Suppressor macrophage (primary cell): Measurements from ENCODE around the gene PTPRT.

Source experiments
- DNase-seq, 4 experiments: peaks; one replicate each; pipeline ENCODE4 v3.0.0-alpha.2; 2020 to 2022

PTPRT gene

DNA sequence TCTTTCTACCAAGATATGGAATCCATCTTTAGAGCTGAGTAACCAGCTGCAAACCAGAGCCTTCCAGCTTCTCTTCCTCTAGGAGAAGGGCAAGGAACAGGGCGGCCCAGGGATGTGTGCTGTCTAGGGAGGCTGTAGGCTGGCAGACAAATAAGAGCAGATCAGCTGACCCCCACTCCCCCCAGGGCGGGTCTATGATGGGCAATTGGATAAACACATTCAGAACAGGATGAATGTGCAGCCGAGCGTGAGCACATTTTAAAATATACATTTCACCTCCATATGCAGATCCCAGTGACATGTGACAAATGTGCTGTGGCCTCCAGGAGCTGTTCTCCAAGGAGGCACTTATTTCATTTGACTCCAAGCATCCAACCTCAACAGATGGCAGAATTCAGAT is 580.1 kb downstream of the PTPRT start:
- DNase-seq = no peak

DNA sequence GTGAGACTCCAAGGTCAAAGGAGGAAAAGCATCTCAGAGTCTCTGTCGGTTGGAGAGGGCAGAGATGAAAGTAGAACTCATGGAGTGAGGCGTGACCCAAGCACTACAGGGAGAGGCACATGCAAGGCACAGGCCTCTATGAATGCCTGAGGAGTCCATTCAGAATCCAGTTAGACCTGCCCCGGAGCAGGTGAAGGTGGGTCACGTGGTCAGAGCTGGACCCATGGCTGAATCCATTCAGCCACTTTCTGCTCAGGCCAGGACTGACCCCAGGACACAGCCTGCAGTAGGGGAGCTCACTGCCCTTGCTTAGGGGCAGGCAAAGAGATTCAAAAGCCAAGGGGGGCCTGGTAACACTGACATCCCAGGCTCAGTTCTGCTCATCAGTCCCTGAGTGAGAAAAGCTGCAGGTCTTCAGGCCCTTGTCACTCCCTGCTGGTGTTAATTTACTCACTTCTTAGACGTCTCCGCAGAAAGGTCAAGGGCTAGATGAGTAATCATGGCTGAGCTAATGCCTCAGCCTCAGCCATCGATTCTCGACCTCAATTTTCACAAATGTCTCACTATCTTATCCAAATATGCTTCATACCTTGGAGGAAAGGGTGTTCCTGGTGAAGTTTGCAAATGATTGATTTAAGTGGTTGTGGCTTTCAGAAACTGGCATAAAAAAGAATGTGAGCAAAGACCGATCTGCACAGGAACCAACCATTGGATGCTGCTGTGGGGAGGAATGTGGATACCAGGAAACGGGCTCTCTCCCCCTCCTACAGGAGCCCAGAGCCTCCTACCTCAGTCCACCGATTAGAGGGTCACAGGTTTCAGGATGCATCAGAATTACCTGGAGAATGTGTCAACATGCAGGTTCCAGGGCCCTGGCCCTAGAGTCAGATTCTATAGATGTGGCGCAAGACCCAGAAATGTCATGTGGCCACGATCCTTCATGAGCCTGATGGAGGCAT is 584.4 kb downstream of the PTPRT start:
- DNase-seq = no peak

DNA sequence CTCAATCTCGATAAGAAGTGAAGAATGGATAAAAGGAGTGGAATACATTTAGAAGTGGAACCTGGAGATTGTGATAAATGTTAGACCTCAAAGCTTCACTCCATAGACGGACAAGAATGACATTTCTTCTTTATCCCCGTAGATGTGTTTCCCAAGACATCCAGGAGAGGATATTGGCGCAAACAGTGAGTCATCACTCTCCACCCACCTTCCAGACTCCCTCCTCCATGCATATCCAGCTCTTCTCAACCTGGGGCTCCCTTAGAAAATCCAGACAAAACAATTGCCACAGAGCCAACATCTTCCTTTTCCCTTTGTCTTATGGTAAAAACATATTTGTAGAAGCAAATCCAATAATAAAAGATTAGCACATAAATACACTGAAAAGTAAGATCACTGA is 586.1 kb downstream of the PTPRT start:
- DNase-seq = peak in 1 of 4 experiments; percentile 9

DNA sequence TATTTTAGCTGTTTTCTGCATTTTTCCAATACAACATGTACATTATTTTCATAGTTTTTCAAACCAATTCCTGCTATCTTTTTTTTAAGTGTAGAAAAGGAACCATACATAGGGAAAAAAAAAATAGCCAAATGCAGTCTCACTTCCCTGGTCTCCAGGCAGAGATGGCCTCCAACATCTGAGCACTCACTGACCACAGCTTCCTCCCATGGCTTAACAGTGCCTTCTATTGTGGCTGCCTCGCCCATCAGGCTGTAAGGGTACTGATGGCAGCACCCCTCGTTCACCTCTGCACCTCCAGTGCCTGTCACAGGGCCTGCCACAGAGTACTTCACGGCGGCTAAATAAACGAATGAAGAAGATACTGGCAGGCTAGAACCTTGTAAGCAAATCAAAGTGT is 591.1 kb downstream of the PTPRT start:
- peak in 2 of 4 experiments; percentile 42 to 59 for DNase-seq

DNA sequence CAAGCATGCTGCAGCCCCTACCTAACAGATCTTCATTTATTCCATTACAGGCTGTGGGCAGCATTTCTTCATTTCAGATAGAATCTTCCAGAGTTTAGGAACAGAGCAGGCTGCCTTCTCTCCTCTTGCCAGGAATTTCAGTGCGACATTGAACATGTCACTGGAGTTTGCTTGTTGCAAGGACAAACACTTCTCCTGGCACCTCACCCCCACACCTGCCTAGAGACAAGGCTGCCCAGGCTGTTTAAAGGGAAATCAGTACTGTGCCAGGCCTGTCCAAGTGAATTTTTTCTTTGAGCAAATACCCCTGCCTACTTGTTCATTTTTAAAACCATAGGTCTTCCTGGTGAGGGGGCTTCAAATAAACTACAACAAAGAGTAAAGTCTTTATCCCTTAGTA is 594.1 kb downstream of the PTPRT start:
- no peak for DNase-seq

DNA sequence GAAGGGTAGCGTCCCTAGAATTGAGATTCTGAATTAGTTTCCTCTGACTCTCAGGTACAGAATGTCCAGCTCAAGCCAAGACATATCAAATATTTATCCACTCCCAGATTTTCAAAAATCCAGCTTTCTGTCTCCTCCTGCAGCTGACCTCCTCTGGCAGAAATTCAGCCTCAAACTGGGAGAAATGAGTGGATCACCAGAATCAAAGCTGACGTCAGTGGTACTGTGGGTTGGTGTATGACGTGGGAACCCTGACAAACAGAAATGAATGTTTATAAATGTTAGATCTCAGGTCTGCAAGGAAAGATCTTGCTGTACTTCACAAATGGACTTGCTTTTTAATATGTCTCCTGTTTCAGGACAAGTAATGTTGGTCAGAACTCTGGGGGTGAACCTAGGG is 595.0 kb downstream of the PTPRT start:
- no peak for DNase-seq

DNA sequence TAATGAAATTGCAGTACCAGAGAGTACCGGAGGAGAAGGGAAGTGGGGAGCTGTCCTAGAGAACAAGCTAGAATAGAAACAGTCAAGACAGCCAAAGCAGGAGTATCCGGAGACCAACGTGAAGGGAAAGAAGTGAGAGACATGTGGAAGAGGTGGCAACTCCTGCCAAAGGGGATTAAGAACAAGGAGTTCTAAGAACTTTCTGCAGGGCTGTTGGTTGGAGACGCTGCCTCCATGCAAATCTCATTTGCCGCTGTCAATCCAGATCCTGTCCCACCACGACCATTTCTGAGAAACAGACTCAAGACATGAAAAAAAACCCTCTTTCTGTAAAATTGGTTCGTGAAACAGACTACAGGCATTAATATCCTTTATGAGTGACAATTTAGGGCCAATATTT is 595.7 kb downstream of the PTPRT start:
- no peak for DNase-seq

DNA sequence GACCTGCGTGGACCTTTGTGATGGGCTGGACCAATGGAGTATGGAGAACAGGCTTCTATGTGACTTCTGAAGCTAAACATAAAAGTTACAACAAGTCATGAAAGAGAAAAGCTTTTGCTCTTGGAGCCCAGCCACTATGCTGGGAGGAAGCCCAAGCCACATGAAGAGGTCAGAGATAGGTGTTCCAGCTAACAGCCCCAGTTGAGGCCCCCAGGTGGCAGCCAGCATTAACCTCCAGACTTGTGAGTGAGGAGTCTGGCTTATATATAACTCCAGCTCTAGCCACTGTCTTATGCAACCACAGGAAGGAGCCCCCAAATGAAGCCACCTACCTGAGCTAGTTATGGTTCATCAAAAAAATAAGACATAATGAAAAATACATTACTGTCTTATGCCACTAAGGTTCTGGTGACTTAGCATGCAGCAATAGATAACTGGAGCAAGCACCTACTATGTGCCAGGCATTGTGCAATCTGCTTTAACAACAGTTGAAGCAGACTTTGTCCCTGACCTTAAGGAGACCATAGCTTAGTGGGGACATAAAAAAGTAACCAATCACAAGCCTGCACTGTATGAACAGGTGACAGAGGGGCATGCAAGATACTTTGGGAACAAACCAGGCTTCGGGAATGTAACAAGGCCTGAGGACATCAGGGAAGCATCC is 599.6 kb downstream of the PTPRT start:
- no peak for DNase-seq

DNA sequence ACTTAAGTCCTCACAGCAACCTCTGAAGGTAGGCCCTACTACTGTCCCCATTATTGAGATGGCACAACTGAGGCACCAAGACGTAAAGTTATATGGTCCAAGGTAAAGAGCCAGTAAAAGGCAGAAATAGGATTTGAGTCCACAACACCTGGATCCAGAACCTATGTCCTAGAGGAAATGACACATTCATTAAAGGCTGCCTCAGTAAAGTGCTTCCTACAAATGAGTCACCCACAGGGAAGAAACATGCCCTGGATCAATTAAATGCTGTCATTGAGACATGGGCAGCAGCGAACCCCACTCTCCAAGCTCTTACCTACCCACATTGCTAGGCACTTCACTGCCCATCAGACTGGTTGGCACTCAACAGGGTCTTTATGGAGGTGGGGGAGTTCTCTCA is 600.9 kb downstream of the PTPRT start:
- DNase-seq = no peak

DNA sequence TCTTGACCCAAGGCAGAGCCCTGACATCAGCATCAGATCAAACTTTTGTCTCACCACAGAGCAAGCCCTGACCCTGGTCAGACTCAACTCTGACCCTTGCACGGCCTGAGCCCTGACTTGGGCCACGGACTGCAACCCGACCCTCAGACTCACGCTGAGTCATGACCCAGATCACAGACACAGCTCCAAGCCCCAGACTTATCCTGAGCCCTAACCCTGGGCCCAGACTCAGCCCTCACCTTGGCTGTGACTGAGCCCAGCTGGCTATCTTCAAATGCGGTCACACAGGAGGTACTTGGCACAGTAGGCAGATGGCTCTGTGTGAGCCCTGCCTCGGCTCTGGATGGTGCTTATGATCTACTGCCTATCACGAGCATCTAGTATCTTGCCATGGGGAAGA is 602.3 kb downstream of the PTPRT start:
- DNase-seq = no peak

DNA sequence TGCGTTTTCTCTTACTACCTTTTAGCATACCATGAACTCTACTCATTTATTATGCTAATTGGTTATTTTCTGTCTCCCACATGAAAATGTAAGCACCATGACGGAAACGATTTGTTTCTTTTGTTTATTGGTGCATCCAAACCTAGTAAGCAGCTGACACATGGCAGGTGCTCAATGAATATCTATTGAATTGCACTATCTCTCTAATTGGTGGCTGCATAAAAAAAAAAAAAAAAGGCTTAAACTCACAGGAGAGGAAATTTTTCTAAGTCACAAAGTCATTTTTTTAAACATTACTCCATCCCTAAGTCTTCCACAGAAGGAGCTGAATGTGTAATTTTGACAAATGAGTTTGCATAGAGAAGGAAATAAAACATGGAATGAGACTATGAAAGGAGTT is 608.4 kb downstream of the PTPRT start:
- DNase-seq = no peak

DNA sequence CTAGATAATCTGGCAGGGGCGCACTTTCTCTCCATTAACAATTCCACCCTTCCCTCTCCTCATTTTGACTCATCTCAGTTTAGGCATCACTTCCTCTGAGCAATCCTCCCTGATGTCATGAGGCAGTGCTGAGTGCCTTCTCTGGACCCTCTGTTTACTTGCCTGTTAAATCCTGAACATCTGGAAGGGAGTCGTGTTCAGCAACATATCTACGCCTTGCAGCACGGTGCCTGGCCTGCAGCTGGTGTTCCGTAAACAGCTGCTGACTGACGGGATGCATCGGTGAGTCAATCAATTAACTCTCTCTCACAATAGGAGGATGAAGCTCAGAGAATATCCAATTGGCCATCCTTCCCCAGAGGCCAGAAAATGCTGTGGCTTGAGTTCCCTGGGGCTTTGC is 613.5 kb downstream of the PTPRT start:
- no peak for DNase-seq

DNA sequence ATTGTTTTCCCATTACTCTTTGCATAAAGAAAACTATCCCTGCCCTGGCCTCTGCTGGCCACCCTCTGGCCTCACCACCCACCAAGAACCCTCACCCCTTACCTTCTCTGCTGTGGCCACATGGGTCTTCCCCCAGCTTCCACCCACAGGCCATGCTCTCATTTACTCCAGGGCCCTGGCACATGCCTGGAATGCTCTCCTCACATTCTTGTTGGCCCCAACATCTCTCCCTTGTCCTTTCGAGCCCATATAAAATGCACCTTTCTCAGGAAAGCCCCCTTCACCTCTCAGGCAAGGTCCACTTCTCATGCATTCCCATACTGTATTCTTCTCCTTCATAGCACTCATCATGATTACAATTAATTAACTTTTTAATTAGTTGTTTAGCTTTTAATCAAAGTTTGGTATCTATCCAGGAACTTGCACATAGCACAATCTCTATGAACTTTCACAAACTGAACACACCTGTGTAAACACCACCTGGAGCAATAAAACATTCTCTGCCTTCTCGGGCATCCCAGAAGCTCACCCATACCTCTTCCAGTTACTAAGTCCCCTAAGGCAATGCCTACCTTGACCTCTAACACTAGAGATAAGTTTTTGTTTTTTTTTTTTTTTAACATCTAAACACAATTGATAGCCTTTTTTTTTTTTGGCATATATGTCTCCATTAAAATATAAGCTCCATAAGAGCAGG is 617.2 kb downstream of the PTPRT start:
- DNase-seq = no peak

DNA sequence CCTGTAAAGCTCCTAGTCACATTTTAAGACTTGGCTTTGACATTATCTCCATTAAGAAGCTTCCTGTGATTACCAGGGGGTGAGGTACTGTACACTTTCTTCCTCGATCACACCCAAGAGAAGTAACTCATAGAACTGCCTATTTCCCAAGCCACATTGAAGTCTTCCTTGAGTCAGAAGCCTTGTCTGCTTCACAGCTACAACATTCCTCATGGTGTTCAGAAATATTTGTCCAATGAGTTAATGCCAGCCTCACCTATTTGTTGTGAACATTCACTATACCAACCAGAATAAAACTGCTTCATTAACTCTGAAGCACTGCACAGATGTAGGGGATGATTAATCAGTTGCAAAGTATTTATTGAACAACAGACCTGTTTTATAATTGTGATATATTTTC is 622.3 kb downstream of the PTPRT start:
- DNase-seq = no peak

DNA sequence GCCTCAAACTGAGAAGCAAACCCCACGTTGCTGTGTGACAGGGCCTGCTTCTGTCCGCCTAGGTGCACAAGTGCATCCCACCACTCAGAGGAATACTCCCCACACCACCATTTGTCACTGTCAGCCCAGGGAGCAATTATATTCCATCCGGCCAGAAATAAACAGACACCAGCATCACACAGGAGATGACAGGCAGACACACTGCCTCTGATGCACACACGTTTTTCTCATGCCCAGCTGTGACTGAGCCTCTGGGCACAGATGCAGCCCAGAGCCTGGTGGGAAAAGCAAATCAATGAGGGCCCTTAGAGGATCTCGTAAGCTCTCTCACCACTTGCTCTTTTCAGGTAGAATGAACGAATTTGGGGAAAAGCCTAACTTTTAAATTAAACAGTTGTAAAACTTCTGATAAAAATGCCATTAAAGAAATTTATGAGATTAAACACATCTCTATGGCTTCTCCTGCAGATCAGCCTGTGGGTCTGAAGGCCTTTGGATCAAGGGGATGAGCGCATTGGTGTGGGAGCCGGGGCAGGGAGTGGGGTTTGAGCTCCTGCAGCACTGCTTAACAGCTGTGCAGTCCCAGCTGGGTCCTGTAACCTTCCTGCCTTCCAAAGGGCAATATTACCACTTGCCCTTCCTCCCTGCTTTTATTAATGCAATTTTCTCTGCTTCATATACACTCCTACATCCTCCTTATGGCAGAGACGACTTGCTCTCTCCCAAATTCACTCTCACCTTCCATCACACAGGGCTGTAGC is 624.3 kb downstream of the PTPRT start:
- DNase-seq = no peak

DNA sequence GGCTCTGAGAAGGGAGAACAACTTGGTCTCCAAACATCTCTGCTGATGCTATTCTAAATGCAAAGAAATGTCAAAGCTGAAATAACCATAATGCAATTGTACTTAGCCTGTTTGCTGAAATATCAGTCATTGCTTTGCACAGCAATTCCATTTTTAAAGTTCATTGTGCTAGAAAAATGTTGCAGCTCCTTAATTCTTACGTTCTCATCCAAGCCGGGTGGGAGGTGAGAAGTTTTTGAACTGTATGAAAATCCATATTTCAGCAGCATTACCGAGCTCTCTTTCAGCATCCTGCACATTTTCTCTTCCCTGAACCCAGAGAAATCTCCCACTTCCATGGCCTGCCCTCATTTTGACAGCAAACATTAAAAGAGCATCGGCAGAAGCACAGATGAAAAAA is 630.0 kb downstream of the PTPRT start:
- no peak for DNase-seq

DNA sequence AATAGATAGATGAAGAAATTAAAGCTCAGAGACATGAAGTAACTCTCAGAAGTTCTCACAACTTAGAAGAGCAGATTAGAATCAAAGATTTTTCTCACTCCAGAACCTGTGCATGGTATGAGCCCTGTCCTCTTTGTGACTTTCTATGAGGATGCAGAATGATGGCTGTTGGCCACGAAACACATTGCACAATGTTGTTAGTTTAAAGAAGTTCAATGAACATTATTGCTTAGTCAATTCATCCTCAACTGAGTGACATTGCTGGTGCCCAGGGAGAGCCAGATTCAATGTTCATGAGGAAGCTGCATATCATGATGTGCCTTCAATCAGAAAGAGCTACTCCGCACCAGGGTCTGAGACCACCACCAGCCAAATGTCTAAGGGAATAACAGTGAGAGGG is 633.1 kb downstream of the PTPRT start:
- DNase-seq = no peak

DNA sequence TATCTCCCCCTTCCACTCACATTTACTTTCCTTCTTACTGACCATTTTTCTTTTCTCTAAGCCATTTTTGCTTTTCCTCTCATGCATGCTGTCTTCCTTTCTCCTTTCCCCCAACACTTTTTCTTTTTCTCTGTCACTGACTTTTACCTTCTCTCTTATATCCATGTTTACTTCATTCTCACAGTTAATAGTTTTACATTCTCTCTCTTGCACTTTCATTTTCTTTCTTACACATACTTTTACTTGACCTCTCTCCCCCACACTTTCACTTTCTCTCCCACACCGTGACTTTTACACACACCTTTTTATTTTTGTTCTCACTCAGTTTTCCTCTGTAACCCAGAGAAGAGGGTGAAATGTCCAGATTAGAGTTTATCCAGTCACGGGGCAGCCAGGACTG is 636.3 kb downstream of the PTPRT start:
- no peak for DNase-seq

DNA sequence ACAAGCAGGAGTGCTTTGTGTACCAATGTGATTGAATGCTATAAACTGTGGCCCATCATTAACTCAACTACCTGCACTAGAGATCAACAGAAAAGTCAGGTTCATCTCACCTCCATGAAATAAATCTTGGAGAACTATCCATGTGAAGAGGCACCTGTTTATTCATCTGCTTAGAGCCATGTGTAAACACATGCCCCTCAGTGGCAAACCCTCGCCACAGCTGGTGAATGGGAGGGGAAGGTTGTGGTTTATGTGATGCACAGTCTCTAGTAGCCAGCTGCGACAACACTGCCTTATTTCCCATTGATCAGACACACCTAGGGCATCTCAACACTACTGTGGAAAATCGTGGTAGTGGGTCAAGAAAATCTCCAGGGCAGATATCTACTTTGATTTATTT is 640.2 kb downstream of the PTPRT start:
- DNase-seq = no peak

DNA sequence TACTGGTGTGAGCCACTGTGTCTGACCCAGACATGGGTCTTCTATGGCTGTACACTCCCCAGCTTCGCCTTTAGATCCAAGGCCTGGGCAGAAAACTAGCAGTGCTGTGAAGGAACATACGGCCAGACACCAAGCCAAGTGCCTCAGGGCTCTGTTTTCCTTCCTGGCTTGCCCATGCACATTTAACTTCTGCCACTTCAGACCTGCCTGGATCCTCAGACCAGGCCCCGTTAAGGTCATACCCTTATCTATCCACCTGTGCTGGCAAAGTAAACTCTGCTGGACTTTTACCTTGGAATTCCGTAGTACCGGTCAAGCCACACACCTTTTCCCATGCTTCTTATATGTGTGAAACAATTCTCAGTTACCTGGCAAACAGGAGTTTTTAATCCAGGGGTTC is 644.8 kb downstream of the PTPRT start:
- DNase-seq = no peak

DNA sequence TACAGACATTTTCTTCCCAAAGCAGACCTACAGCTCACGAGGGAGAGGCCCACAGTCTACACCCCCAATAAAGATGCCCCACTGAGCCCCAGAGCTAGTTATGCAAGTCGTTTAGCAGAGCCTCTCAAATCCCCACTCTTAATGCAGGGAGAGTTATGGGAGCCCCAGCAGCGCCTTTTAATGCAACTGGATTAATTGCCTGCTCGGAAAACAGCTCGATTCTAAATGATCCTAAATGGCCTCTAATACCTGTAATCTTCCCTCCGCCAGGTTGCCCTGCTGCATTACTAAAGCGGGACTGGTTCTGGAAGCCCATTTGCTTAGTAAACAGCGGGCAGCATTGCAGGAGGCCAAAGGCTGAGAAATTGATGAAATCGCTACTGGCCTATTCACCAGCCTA is 656.9 kb downstream of the PTPRT start:
- DNase-seq = no peak

DNA sequence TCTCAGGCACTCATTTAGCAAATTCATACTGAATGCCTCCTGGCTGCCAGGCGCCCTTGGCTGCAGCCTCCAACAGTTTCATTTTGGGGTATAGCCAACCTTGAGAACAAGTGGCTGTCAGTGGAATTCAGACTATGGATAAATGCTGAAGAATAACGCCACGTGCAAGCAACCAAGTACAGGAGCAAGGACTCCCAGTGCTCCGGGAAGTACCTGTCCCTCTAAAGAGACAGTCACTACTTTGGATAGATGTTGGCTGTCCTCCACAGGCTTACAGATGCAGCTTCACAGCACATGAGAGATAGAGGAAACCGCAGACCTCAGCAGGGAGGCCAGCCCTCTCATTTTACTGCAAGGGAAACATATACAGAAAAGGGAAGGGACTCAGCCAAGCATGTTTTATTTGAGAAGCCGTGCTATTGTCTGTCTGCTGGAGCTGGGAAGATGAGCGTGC is 658.2 kb downstream of the PTPRT start:
- peak in 3 of 4 experiments; percentile 2 to 46 (median 19) for DNase-seq
